Lung (tissue), 12 donors: Measurements from ENCODE around the gene PMEPA1. TPM values are rescaled to one million over a fixed set of nuclear protein-coding genes. Genes with fewer than 3 reads are reported as not detected.

Experiments used
- ATAC-seq: fragments of 200-7000 bp; cut with Tn5 transposase; one replicate; pipeline ENCODE4 v1.9.1; 2020; ENCODE audit warnings: moderate number of reproducible peaks; ENCODE audit not compliant: insufficient read depth, low FRiP score
- DNase-seq, 3 donors: peaks; one replicate each; pipeline ENCODE4 v3.0.0-alpha.2; 2013 to 2017
- H3K27ac ChIP-seq, 2 donors: one replicate each; pipeline ENCODE4 v1.5.1; 2013; ENCODE audit warnings: mild to moderate bottlenecking in 2 of 2, moderate library complexity in 2 of 2, control low read depth in 1 of 2, inconsistent platforms in 1 of 2, low read depth in 1 of 2, low read length in 1 of 2
- H3K27me3 ChIP-seq, 3 donors: one replicate each; pipeline ENCODE4 v1.5.1; 2013; ENCODE audit warnings: low read length in 2 of 3; ENCODE audit not compliant: control insufficient read depth in 3 of 3, insufficient read depth in 3 of 3
- H3K36me3 ChIP-seq, 4 donors: one replicate each; pipeline ENCODE4 v1.5.1; 2013; ENCODE audit warnings: low read length in 4 of 4, mild to moderate bottlenecking in 1 of 4, moderate library complexity in 1 of 4; ENCODE audit not compliant: control insufficient read depth in 4 of 4, insufficient read depth in 4 of 4
- H3K4me1 ChIP-seq, 5 donors: one replicate each; pipeline ENCODE4 v1.5.1; 2013; ENCODE audit warnings: low read length in 5 of 5, mild to moderate bottlenecking in 2 of 5, moderate library complexity in 1 of 5; ENCODE audit not compliant: control insufficient read depth in 5 of 5, insufficient read depth in 5 of 5
- H3K4me3 ChIP-seq: one replicate; pipeline ENCODE4 v1.5.1; 2013; ENCODE audit warnings: mild to moderate bottlenecking, control low read depth, moderate library complexity
- H3K9ac ChIP-seq, 2 donors: one replicate each; pipeline ENCODE4 v1.5.1; 2013; ENCODE audit warnings: low read length in 2 of 2, control low read depth in 1 of 2; ENCODE audit not compliant: insufficient read depth in 1 of 2
- H3K9me3 ChIP-seq, 4 donors: one replicate each; pipeline ENCODE4 v1.5.1; 2013; ENCODE audit warnings: low read length in 3 of 4, mild to moderate bottlenecking in 1 of 4, moderate library complexity in 1 of 4; ENCODE audit not compliant: control insufficient read depth in 4 of 4, insufficient read depth in 3 of 4
- WGBS, 2 donors: extraction: QIAGEN DNeasy Blood & Tissue Kit; methylation state at CpG; one replicate each; pipeline ENCODE4 v1.1.7; 2013; 5-methylcytosine and 5-hydroxymethylcytosine counted together
- polyA plus RNA-seq, 2 donors: library from polyadenylated mRNA; stranded (reverse); fragments of 200-250 nt; gene quantifications; one replicate each; pipeline ENCODE4 v1.2.1, GENCODE V29; 2013
- total RNA-seq, 2 donors: library from RNA; depleted of rRNA in 1 of 2; stranded (reverse); fragments of >200 nt in 1 of 2; gene quantifications; one replicate each; pipeline ENCODE4 v1.2.1, GENCODE V29; 2014 to 2021
- TF ChIP-seq, protein P1 (sequence below): IDR thresholded peaks from 2 replicates; pipeline ENCODE4 v1.5.1; 2012; ENCODE audit warnings: mild to moderate bottlenecking; ENCODE audit errors: control extremely low read depth, extremely low read depth
- donor health status: control.
- donor health status: control.
- donor health status: Bipolar disorder and iron deficiency.
- donor health status: healthy.
- donor health status: DM: yes; HTN: yes; CAD: no.

The PMEPA1 gene
- total and polyA plus RNA-seq, 4 donors = 10.0 to 44.0 (median 23.9) TPM

DNA sequence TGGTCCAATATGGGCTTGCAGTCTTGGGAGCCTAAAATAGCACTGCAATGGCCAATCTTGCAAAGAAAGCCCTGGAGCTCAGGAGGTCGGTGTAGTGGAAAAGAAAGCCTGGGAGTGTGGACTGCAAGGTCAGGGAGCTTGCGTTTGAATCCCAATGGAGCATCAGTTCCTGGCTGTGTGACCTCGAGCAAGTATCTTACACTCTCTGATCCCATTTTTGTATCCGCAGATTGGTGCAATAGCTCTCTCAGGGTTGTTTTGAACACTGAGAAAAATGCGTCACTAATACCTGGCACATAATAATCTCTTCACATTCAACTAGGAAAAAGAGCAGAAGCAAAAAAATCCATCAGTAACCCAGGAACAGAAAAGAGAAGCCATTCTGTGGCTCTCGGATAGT is 7.3 kb downstream of the PMEPA1 start:
- Histone ChIP-seq H3K27ac (no peak overlapping the region), H3K9ac (no peak overlapping the region), H3K27me3 (no peaks in the 10 kb centered on the region), H3K36me3 (peaks cover 0 to 3% (median 0%) of the 10 kb centered on the region in 4 donors), H3K4me3 (no peak overlapping the region), H3K4me1 (peaks cover 0 to 16% (median 5%) of the 10 kb centered on the region in 5 donors), H3K9me3 (no peaks in the 10 kb centered on the region)
- ATAC-seq = no peak
- TF ChIP-seq, protein P1, sequence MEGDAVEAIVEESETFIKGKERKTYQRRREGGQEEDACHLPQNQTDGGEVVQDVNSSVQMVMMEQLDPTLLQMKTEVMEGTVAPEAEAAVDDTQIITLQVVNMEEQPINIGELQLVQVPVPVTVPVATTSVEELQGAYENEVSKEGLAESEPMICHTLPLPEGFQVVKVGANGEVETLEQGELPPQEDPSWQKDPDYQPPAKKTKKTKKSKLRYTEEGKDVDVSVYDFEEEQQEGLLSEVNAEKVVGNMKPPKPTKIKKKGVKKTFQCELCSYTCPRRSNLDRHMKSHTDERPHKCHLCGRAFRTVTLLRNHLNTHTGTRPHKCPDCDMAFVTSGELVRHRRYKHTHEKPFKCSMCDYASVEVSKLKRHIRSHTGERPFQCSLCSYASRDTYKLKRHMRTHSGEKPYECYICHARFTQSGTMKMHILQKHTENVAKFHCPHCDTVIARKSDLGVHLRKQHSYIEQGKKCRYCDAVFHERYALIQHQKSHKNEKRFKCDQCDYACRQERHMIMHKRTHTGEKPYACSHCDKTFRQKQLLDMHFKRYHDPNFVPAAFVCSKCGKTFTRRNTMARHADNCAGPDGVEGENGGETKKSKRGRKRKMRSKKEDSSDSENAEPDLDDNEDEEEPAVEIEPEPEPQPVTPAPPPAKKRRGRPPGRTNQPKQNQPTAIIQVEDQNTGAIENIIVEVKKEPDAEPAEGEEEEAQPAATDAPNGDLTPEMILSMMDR = no peak
- DNase-seq = no peak
- WGBS, 2 donors = 90 to 92% methylated on average over 6 of the region's 6 CpGs

DNA sequence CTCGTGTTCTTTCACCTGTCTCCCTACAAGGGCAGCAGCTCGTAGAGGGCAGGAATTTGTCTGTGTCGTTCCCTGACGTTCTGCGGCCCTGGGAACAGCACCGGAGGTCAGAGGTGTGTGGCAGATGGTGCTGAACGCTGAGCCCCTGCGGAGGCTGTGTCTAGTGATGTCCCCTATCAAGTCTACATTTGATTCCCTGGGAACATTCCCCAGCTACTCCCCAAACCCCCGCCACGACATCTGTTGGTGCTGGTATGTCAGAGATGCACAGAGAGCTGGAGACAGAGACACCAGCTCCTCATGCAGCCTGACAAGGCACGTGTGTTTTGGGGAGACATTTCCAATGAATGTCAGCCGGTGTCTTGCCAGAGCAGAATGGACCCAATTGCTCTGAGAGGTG is 7.7 kb downstream of the PMEPA1 start:
- Histone ChIP-seq H3K36me3 (peaks cover 0 to 3% (median 0%) of the 10 kb centered on the region in 4 donors), H3K9me3 (no peaks in the 10 kb centered on the region), H3K4me1 (peaks cover 0 to 12% (median 9%) of the 10 kb centered on the region in 5 donors), H3K27ac (no peak overlapping the region), H3K4me3 (no peak overlapping the region), H3K9ac (no peak overlapping the region), H3K27me3 (no peaks in the 10 kb centered on the region)
- ATAC-seq = no peak
- TF ChIP-seq, protein P1 = no peak
- no peak for DNase-seq
- 83 to 88% methylated on average over 12 of the region's 12 CpGs for WGBS, 2 donors

DNA sequence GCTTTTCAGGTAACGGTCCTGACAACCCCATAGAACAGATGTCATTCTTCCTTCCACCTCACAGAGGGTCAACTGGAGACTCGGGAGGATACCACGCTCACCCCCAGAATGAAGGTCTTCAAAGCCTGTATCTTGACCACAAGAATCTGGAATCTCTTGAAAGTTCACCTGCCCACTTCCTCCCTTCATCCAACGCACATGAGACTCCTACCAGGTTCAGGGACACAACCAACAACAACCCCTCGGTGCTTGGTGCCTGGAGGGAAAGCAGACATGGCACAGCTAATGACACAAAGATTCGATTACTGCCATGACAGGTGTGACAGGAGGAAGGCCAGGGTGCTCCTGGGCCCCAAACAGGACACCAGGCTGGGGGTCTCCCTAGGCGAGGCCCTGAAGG is 8.2 kb downstream of the PMEPA1 start:
- DNase-seq = no peak
- whole genome bisulfite sequencing, 2 donors = 82 to 86% methylated on average over 7 of the region's 7 CpGs
- ATAC-seq = no peak
- no peak overlapping the region for H3K4me3 ChIP-seq
- peaks cover 0 to 12% (median 10%) of the 10 kb centered on the region in 5 donors for H3K4me1 ChIP-seq
- TF ChIP-seq, protein P1 = no peak
- peaks cover 0 to 3% (median 0%) of the 10 kb centered on the region in 4 donors for H3K36me3 ChIP-seq
- H3K27me3 ChIP-seq = no peaks in the 10 kb centered on the region
- no peak overlapping the region for H3K9ac ChIP-seq
- H3K9me3 ChIP-seq = no peaks in the 10 kb centered on the region
- no peak overlapping the region for H3K27ac ChIP-seq

DNA sequence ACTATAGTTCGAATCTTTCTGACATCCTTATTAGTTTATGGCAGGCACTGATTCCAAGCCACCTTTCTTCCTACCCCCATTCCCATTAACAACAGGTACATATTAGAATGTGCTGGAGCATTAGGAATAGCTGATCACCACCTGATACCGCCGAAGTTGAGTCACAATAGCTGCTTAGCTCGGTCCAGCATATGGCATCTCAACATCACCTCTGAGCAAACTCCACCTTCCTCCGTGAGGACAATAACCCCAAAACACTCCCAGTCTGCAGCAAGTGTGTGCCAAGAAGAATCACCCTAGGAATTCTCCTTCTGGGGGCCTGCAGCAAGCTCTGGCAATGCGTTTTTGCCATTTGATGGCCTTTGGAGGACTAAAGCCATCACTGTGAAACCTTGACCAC is 8.7 kb downstream of the PMEPA1 start:
- H3K27me3 ChIP-seq = no peaks in the 10 kb centered on the region
- WGBS, 2 donors = 86 to 93% methylated on average over 6 of the region's 6 CpGs
- no peaks in the 10 kb centered on the region for H3K9me3 ChIP-seq
- ATAC-seq = no peak
- TF ChIP-seq, protein P1 = no peak
- H3K9ac ChIP-seq = no peak overlapping the region
- H3K4me1 ChIP-seq = peaks cover 3 to 16% (median 10%) of the 10 kb centered on the region in 5 donors
- H3K27ac ChIP-seq = no peak overlapping the region
- DNase-seq = no peak
- H3K36me3 ChIP-seq = peaks cover 0 to 3% (median 0%) of the 10 kb centered on the region in 4 donors
- H3K4me3 ChIP-seq = no peak overlapping the region
